Suprapubic skin (tissue), 4 donors: ENCODE measurements around the gene COBLL1. TPM values are rescaled to one million over a fixed set of nuclear protein-coding genes. Genes with fewer than 3 reads are reported as not detected.
"Not testable (repeated sequence)": the region's sequence is repeated elsewhere in the genome, so short reads cannot be mapped to it uniquely, and the experiment has no call there.

Experiments
- DNase-seq, 2 donors: peaks; one replicate each; pipeline ENCODE4 v3.0.0-alpha.2; 2019; ENCODE audit warnings: low spot score in 2 of 2
- H3K27ac ChIP-seq: fragments of 200-600 bp; sonication (generic); one replicate; pipeline ENCODE4 v1.5.1; 2019
- H3K27me3 ChIP-seq: fragments of 200-600 bp; sonication (generic); one replicate; pipeline ENCODE4 v1.5.1; 2019
- H3K36me3 ChIP-seq: fragments of 200-600 bp; sonication (generic); one replicate; pipeline ENCODE4 v1.5.1; 2019
- H3K4me1 ChIP-seq: fragments of 200-600 bp; sonication (generic); one replicate; pipeline ENCODE4 v1.5.1; 2019
- H3K4me3 ChIP-seq: fragments of 200-600 bp; sonication (generic); one replicate; pipeline ENCODE4 v1.5.1; 2019; ENCODE audit warnings: mild to moderate bottlenecking
- H3K9me3 ChIP-seq: fragments of 200-600 bp; sonication (generic); one replicate; pipeline ENCODE4 v1.5.1; 2019
- CTCF ChIP-seq, 2 donors: fragments of 200-600 bp in 1 of 2; fragments of 450-650 bp in 1 of 2; sonication (generic) in 1 of 2; IDR thresholded peaks; one replicate each; pipeline ENCODE4 v1.5.1; 2016 to 2019; ENCODE audit warnings: antibody characterized with exemption in 2 of 2, mild to moderate bottlenecking in 1 of 2, moderate library complexity in 1 of 2
- EP300 ChIP-seq: sonication (generic); formaldehyde crosslinking; IDR thresholded peaks from one replicate; pipeline ENCODE4 v1.6.1; 2017; ENCODE audit warnings: antibody characterized with exemption
- POLR2A ChIP-seq, 2 donors: fragments of 450-650 bp; IDR thresholded peaks; one replicate each; pipeline ENCODE4 v1.6.1; 2017; ENCODE audit warnings: antibody characterized with exemption in 2 of 2, mild to moderate bottlenecking in 2 of 2, moderate library complexity in 2 of 2
- POLR2AphosphoS5 ChIP-seq, 3 donors: sonication (generic); formaldehyde crosslinking; IDR thresholded peaks; one replicate each; pipeline ENCODE4 v1.6.1; 2017; ENCODE audit warnings: antibody characterized with exemption in 3 of 3
- WGBS: methylation state at CpG from one replicate; pipeline ENCODE4 v1.1.5; 2018; 5-methylcytosine and 5-hydroxymethylcytosine counted together
- total RNA-seq, 4 donors: library from RNA; depleted of rRNA; stranded (reverse); fragments of >200 nt; gene quantifications; one replicate each; pipeline ENCODE4 v1.1.0, GENCODE V29; 2016

COBLL1 gene
- total RNA-seq, 4 donors from 2014 or later = 36.2 to 170 (median 61.0) TPM

GRCh38 chr2:164860694-164861042 is 19.0 kb upstream of the COBLL1 start:
- TF ChIP-seq EP300 (no peak), POLR2AphosphoS5 (IDR thresholded peaks at IDR 0.05) (no peak), POLR2A (IDR thresholded peaks at IDR 0.05) (no peak), CTCF (IDR thresholded peaks at IDR 0.05) (no peak)
- H3K36me3 ChIP-seq = no peaks in the 10 kb centered on the region

GRCh38 chr2:164859906-164860693 is 18.5 kb upstream of the COBLL1 start:
- not testable (repeated sequence) for H3K9me3 ChIP-seq, H3K4me1 ChIP-seq, H3K27me3 ChIP-seq, H3K36me3 ChIP-seq, H3K27ac ChIP-seq, H3K4me3 ChIP-seq, DNase-seq
- WGBS = 94% methylated on average over 4 of the region's 4 CpGs

More at GRCh38 chr2:164860694-164861042, 19.0 kb upstream of the COBLL1 start:
- Histone ChIP-seq H3K9me3 (no peaks in the 10 kb centered on the region), H3K27me3 (no peaks in the 10 kb centered on the region), H3K27ac (no peak overlapping the region), H3K4me3 (no peak overlapping the region), H3K4me1 (peaks cover 4% of the 10 kb centered on the region)
- DNase-seq = no peak

GRCh38 chr2:164859251-164859818 is 17.7 kb upstream of the COBLL1 start:
- H3K4me1 ChIP-seq = peaks cover 4% of the 10 kb centered on the region
- no peaks in the 10 kb centered on the region for H3K27me3 ChIP-seq
- no peaks in the 10 kb centered on the region for H3K36me3 ChIP-seq
- WGBS = 55% methylated on average over 2 of the region's 2 CpGs
- no peaks in the 10 kb centered on the region for H3K9me3 ChIP-seq
- TF ChIP-seq POLR2A (IDR thresholded peaks at IDR 0.05) = no peak
- TF ChIP-seq CTCF (IDR thresholded peaks at IDR 0.05) = no peak
- no peak for TF ChIP-seq EP300
- TF ChIP-seq POLR2AphosphoS5 (IDR thresholded peaks at IDR 0.05) = no peak
- H3K27ac ChIP-seq = peak overlapping the region; percentile 1
- H3K4me3 ChIP-seq = no peak overlapping the region
- no peak for DNase-seq

GRCh38 chr2:164852086-164852485 is 10.5 kb upstream of the COBLL1 start:
- H3K27me3 ChIP-seq = no peaks in the 10 kb centered on the region
- 66% methylated on average over 4 of the region's 4 CpGs for WGBS
- H3K27ac ChIP-seq = no peak overlapping the region
- TF ChIP-seq EP300 = no peak
- TF ChIP-seq POLR2AphosphoS5 (IDR thresholded peaks at IDR 0.05) = no peak
- no peak for TF ChIP-seq POLR2A (IDR thresholded peaks at IDR 0.05)
- TF ChIP-seq CTCF (IDR thresholded peaks at IDR 0.05) = no peak
- no peaks in the 10 kb centered on the region for H3K36me3 ChIP-seq
- H3K9me3 ChIP-seq = no peaks in the 10 kb centered on the region
- DNase-seq = no peak
- H3K4me1 ChIP-seq = peaks cover 12% of the 10 kb centered on the region
- no peak overlapping the region for H3K4me3 ChIP-seq

GRCh38 chr2:164850235-164850634 is 8.6 kb upstream of the COBLL1 start:
- no peak for TF ChIP-seq POLR2AphosphoS5 (IDR thresholded peaks at IDR 0.05)
- TF ChIP-seq EP300 = no peak
- no peak for TF ChIP-seq POLR2A (IDR thresholded peaks at IDR 0.05)
- no peak for TF ChIP-seq CTCF (IDR thresholded peaks at IDR 0.05)
- Histone ChIP-seq H3K27ac (no peak overlapping the region), H3K36me3 (no peaks in the 10 kb centered on the region), H3K9me3 (no peaks in the 10 kb centered on the region), H3K4me1 (peaks cover 21% of the 10 kb centered on the region), H3K27me3 (no peaks in the 10 kb centered on the region), H3K4me3 (no peak overlapping the region)
- WGBS = 59% methylated on average over 4 of the region's 4 CpGs
- DNase-seq = no peak
